ENCODE results near the gene ARHGEF11.
"Not testable (repeated sequence)": the region's sequence is repeated elsewhere in the genome, so short reads cannot be mapped to it uniquely, and the experiment has no call there.

The ARHGEF11 gene

GRCh38 chr1:157045250-157046218 lies at the start of gene ARHGEF11:
TSS of gene ARHGEF11 (minus strand) at chr1:157045742. CDS start at chr1:157044330, 1,412 bp downstream.
- DNase-seq (ENCODE audit: low read depth in 2 of 2): peak; percentile 72 to 79

GRCh38 chr1:157095091-157095490 lies 49.5 kb upstream of the ARHGEF11 start:
- no peak for DNase-seq (ENCODE audit: low read depth in 2 of 2)

- DNase-seq (ENCODE audit: low read depth in 2 of 2): no peak
These were observed 47.3 kb upstream of the ARHGEF11 start for GRCh38 chr1:157092831-157093230.

GRCh38 chr1:157091668-157092273 lies 46.2 kb upstream of the ARHGEF11 start:
- no peak for DNase-seq (ENCODE audit: low read depth in 2 of 2)

- DNase-seq (ENCODE audit: low read depth in 2 of 2): no peak
These were observed 45.6 kb upstream of the ARHGEF11 start for GRCh38 chr1:157091186-157091585.

GRCh38 chr1:157090771-157091170 lies 45.2 kb upstream of the ARHGEF11 start:
- no peak for DNase-seq (ENCODE audit: low read depth in 2 of 2)

GRCh38 chr1:157090196-157090647 lies 44.7 kb upstream of the ARHGEF11 start:
- DNase-seq (ENCODE audit: low read depth in 2 of 2): peak; percentile 92 to 94

GRCh38 chr1:157089789-157090188 lies 44.2 kb upstream of the ARHGEF11 start:
- no peak for DNase-seq (ENCODE audit: low read depth in 2 of 2)

GRCh38 chr1:157088607-157089006 lies 43.1 kb upstream of the ARHGEF11 start:
- no peak for DNase-seq (ENCODE audit: low read depth in 2 of 2)

- no peak for DNase-seq (ENCODE audit: low read depth in 2 of 2)
These were observed 41.5 kb upstream of the ARHGEF11 start for GRCh38 chr1:157087030-157087429.

- no peak for DNase-seq (ENCODE audit: low read depth in 2 of 2)
These were observed 40.8 kb upstream of the ARHGEF11 start for GRCh38 chr1:157086299-157086698.

GRCh38 chr1:157085421-157085820 lies 39.9 kb upstream of the ARHGEF11 start:
- DNase-seq (ENCODE audit: low read depth in 2 of 2): no peak

- DNase-seq (ENCODE audit: low read depth in 2 of 2): no peak
These were observed 39.2 kb upstream of the ARHGEF11 start for GRCh38 chr1:157084720-157085119.

- DNase-seq (ENCODE audit: low read depth in 2 of 2): no peak
These were observed 36.2 kb upstream of the ARHGEF11 start for GRCh38 chr1:157081707-157082106.

- no peak for DNase-seq (ENCODE audit: low read depth in 2 of 2)
These were observed 35.2 kb upstream of the ARHGEF11 start for GRCh38 chr1:157080714-157081113.

GRCh38 chr1:157077394-157077793 lies 31.9 kb upstream of the ARHGEF11 start:
- no peak for DNase-seq (ENCODE audit: low read depth in 2 of 2)

- peak; percentile 21 to 28 for DNase-seq (ENCODE audit: low read depth in 2 of 2)
These were observed 28.6 kb upstream of the ARHGEF11 start for GRCh38 chr1:157073944-157074685.

GRCh38 chr1:157069601-157070000 lies 24.1 kb upstream of the ARHGEF11 start:
- no peak for DNase-seq (ENCODE audit: low read depth in 2 of 2)

- DNase-seq (ENCODE audit: low read depth in 2 of 2): not testable (repeated sequence)
These were observed 13.7 kb upstream of the ARHGEF11 start for GRCh38 chr1:157059241-157059640.

GRCh38 chr1:157056269-157056668 lies 10.7 kb upstream of the ARHGEF11 start:
- no peak for DNase-seq (ENCODE audit: low read depth in 2 of 2)

GRCh38 chr1:157055729-157056128 lies 10.2 kb upstream of the ARHGEF11 start:
- not testable (repeated sequence) for DNase-seq (ENCODE audit: low read depth in 2 of 2)

GRCh38 chr1:157050836-157051235 lies 5.3 kb upstream of the ARHGEF11 start:
- DNase-seq (ENCODE audit: low read depth in 2 of 2): no peak

Data from fibroblast of skin of left quadriceps (primary cell).